Hepatocyte (in vitro differentiated cells): ENCODE results near the gene SLX1B.
"Not testable (repeated sequence)": the region's sequence is repeated elsewhere in the genome, so short reads cannot be mapped to it uniquely, and the experiment has no call there.

Experiments used
- CTCF ChIP-seq: fragments of 200-600 bp; sonication (generic); IDR thresholded peaks from 2 replicates; pipeline ENCODE4 v1.5.1; 2016; ENCODE audit warnings: antibody characterized with exemption, mild to moderate bottlenecking; ENCODE audit not compliant: poor library complexity
- EZH2 ChIP-seq: fragments of 200-600 bp; sonication (generic); IDR thresholded peaks from 2 replicates; pipeline ENCODE4 v1.6.1; 2016; ENCODE audit warnings: antibody characterized with exemption, mild to moderate bottlenecking, borderline replicate concordance
- EZH2phosphoT487 ChIP-seq: fragments of 200-600 bp; sonication (generic); IDR thresholded peaks from one replicate; pipeline ENCODE4 v1.6.1; 2018; ENCODE audit warnings: antibody characterized with exemption, mild to moderate bottlenecking, low read depth, moderate library complexity; ENCODE audit not compliant: unreplicated experiment, severe bottlenecking

GRCh38 chr16:29457660-29458059 is 3.3 kb downstream of the SLX1B start:
- not testable (repeated sequence) for TF ChIP-seq CTCF, EZH2, EZH2phosphoT487
